Retinal pigment epithelial cell (primary cell): ENCODE data around the gene CPE.
A peak's percentile ranks its signal among the peaks of the same experiment; 100 is the strongest.

ENCODE experiments used
- DNase-seq: peaks from one replicate; pipeline ENCODE4 v3.0.0-alpha.2; 2010; ENCODE audit warnings: low read depth
- H3K4me3 ChIP-seq: 2 replicates; pipeline ENCODE4 v1.5.1; 2011; ENCODE audit warnings: mild to moderate bottlenecking, low read length, control low read depth, moderate library complexity
- TF ChIP-seq, protein P1 (sequence below): conservative IDR thresholded peaks from 2 replicates; pipeline ENCODE4 v1.5.1; 2011; ENCODE audit warnings: low read depth, low read length, control low read depth, inconsistent platforms

The CPE gene

DNA sequence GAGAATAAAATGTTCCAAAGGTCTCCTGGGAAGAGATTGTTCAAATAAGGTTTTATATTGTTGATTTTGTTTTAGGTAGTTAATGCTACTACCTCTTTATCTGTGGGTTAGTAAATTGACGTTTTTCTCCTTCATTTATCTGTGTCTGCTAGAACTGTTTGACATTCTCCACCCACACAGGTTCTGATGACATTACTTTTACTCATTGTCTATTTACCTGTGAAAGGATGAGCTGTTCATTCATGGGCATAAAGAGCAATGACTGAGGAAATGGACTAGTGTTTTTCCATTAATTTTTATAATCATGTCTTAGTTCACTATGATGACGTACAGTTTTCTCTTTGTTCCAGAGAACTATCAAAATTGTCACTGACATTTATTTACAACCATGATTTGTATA, 75.6 kb downstream of the CPE start:
- TF ChIP-seq, protein P1, sequence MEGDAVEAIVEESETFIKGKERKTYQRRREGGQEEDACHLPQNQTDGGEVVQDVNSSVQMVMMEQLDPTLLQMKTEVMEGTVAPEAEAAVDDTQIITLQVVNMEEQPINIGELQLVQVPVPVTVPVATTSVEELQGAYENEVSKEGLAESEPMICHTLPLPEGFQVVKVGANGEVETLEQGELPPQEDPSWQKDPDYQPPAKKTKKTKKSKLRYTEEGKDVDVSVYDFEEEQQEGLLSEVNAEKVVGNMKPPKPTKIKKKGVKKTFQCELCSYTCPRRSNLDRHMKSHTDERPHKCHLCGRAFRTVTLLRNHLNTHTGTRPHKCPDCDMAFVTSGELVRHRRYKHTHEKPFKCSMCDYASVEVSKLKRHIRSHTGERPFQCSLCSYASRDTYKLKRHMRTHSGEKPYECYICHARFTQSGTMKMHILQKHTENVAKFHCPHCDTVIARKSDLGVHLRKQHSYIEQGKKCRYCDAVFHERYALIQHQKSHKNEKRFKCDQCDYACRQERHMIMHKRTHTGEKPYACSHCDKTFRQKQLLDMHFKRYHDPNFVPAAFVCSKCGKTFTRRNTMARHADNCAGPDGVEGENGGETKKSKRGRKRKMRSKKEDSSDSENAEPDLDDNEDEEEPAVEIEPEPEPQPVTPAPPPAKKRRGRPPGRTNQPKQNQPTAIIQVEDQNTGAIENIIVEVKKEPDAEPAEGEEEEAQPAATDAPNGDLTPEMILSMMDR = no peak
- DNase-seq = no peak
- H3K4me3 ChIP-seq = no peak overlapping the region

DNA sequence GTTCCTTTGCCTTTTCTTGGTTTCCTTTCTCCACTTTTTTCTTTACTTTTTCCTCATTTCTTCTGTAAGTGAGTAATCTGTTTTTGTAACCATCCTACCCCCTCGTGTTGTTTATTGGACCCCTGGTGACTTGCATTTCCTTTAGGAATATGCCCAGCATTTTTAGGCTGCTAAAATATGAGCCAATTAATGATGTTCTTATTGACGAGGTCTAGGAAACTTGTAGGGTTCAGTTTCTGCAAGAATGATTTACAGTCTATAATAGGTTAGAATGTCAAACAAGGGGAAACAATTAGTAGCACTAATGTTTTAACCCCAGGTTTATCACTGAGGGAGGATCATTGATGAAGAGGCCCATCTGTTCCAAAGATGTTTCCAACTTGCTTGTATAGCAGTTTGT, 79.0 kb downstream of the CPE start:
- H3K4me3 ChIP-seq = no peak overlapping the region

DNA sequence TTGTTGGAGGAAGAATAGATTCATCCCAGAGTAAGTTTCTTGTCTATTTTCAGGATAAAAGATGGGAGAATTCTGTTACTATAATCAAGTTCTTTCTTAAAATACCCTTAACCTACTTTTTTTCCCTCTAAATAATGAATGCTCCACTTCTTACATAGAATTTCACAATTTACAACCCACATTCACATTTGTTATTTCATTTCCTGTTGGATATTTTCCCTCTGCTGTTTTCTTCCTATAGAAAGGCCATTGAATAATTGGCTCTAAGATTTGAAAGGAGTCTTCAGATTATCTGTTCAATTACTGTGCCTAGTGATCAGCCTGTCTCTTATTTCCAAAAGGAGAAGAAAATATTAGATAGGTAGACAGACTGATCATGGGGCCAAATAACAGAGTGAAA, 79.7 kb downstream of the CPE start:
- no peak for DNase-seq
- H3K4me3 ChIP-seq = no peak overlapping the region
- TF ChIP-seq, protein P1 = no peak

More for the DNA sequence above, 79.0 kb downstream of the CPE start:
- TF ChIP-seq, protein P1 = no peak
- DNase-seq = no peak

DNA sequence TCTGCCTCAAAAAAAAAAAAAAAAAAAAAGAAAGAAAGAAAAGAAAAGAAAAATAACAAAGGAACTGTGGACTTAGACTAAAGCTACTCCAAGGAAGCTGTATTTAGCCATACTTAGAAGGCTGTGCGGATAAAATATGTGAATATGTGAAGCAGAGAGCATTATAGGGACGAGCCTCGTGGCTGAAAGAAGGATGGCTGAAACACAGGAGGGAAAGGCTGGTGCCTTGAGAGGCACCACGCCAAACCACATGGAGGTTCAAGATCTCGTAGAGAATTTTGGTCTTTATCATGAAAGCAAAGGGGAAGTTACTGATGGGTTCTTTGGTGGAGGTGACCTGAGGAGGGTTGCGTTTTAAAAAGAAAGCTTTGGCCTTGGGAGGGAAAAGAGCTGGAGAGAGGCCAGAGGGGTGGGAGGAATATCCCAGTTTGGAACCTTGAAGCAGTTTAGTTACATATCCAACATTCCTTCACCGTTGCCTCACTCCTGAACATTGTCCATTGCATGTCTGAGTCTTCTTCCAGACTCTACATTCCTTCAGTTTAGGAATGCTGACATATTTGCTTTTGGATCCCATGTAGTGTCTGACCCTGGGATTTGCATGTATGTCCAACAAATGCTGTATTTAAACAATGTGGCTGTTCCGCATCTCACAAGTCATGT, 82.5 kb downstream of the CPE start:
- TF ChIP-seq, protein P1 = no peak
- DNase-seq = no peak
- H3K4me3 ChIP-seq = no peak overlapping the region

DNA sequence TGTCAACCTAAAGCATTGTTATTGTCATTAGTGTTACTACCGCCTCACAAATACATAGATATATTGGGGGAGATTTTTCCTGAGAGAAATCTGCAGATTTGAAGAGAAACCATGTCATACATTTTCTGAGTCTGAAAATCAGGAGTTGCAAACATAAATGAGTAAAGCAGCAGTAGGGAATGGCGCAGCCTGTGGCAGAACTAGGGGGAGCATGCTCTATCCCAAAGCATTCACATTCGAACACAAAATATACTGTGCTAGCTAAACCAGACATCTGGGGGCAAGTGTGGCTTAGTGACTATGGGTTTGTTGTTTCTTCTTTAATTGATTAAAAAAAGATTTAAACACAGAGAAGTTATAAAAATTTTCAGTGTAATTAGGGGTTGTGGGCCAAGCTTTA, 83.2 kb downstream of the CPE start:
- TF ChIP-seq, protein P1 = peak; percentile 21
- no peak for DNase-seq
- H3K4me3 ChIP-seq = no peak overlapping the region

DNA sequence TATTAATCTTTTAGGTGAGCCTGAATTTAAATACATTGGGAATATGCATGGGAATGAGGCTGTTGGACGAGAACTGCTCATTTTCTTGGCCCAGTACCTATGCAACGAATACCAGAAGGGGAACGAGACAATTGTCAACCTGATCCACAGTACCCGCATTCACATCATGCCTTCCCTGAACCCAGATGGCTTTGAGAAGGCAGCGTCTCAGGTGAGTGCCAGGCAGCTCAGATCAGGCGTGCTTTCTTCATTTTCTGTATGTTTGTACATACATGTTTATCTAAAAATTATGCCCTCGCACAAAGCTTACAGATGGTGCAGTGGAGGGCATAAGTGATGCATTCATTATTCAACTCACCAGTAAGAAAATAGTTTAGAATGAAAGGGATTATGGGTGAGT, 85.6 kb downstream of the CPE start:
- TF ChIP-seq, protein P1 = no peak
- H3K4me3 ChIP-seq = no peak overlapping the region
- DNase-seq = no peak

DNA sequence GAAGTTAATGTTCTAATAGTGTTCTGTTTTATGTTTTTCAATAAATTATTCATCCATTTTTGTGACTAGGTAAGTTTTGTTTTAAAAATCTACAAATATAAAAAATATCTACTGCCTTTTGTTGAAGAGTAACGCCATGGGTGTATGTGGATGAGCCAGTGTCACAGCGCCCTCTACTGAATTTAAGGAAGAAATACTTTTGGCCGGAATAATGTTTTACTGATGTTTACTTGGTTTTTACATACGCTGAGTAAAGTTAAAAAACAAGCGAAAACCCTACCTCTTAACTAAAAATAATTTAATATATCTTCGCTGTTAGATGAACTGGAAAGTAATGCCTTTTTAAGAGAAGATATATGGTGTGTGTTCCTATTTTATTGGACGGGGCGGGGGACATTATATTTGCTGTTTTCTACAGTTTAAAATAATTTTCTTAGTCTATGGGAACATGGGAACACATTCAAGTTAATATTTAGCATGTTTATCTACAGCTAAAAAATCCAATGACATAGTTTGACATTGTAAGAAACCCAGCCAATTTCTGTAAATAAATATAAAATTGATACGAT, 86.1 kb downstream of the CPE start:
- TF ChIP-seq, protein P1 = peak; percentile 63
- H3K4me3 ChIP-seq = no peak overlapping the region
- DNase-seq = no peak
